OCI-LY7 (cell line): Measurements from ENCODE around the gene HMGXB4. TPM values are rescaled to one million over a fixed set of nuclear protein-coding genes. Genes with fewer than 3 reads are reported as not detected.
A peak's percentile ranks its signal among the peaks of the same experiment; 100 is the strongest.

ENCODE experiments used
- BruUV-seq: library from RNA; stranded (reverse); fragments of 400-500 nt; replicated peaks from 2 replicates; lab custom pipeline; 2021; lab: Mats Ljungman, UMichigan
- CTCF ChIA-PET: fragments of 300-600 bp; sonication (Branson Sonifier 250); formaldehyde crosslinking; loops from one replicate; lab custom pipeline; 2022; ENCODE audit warnings: antibody characterized with exemption; ENCODE audit not compliant: unreplicated experiment; lab: Charles Lee
- POLR2A ChIA-PET: fragments of 300-600 bp; sonication (Branson Sonifier 250); formaldehyde crosslinking; loops from one replicate; lab custom pipeline; 2022; ENCODE audit warnings: antibody characterized with exemption; lab: Charles Lee
- DNase-seq: peaks from one replicate; pipeline ENCODE4 v3.0.0-alpha.2; 2015; ENCODE audit warnings: low spot score
- H2AFZ ChIP-seq: fragments of 200-600 bp; sonication (generic), shearing (Covaris generic); 2 replicates; pipeline ENCODE4 v1.6.1; 2014; ENCODE audit warnings: mild to moderate bottlenecking, antibody characterized with exemption, low read length, moderate library complexity
- H3K27ac ChIP-seq: fragments of 200-600 bp; sonication (generic); 2 replicates; pipeline ENCODE4 v1.5.1; 2014; ENCODE audit warnings: mixed run types, low read depth, mild to moderate bottlenecking, moderate library complexity, low read length, inconsistent platforms; ENCODE audit not compliant: poor library complexity, severe bottlenecking
- H3K36me3 ChIP-seq: fragments of 200-600 bp; sonication (generic); 2 replicates; pipeline ENCODE4 v1.6.1; 2014; ENCODE audit warnings: mild to moderate bottlenecking, antibody characterized with exemption, low read length, moderate library complexity, mixed read lengths; ENCODE audit not compliant: insufficient read depth
- H3K4me1 ChIP-seq: fragments of 200-600 bp; sonication (generic); 2 replicates; pipeline ENCODE4 v1.5.1; 2014; ENCODE audit warnings: mild to moderate bottlenecking, low read length; ENCODE audit not compliant: insufficient read depth, poor library complexity, severe bottlenecking
- H3K4me2 ChIP-seq: fragments of 200-600 bp; sonication (generic); 2 replicates; pipeline ENCODE4 v1.6.1; 2014; ENCODE audit warnings: mild to moderate bottlenecking, low read length
- H3K4me3 ChIP-seq: fragments of 200-600 bp; sonication (generic); 2 replicates; pipeline ENCODE4 v1.5.1; 2014; ENCODE audit warnings: mild to moderate bottlenecking, low read depth, low read length; ENCODE audit not compliant: poor library complexity, severe bottlenecking
- H3K79me2 ChIP-seq: fragments of 200-600 bp; sonication (generic); 2 replicates; pipeline ENCODE4 v1.6.1; 2016; ENCODE audit warnings: low read depth, mild to moderate bottlenecking, low read length, moderate library complexity, mixed read lengths; ENCODE audit not compliant: insufficient read depth
- H3K9me2 ChIP-seq: fragments of 200-600 bp; sonication (generic); 2 replicates; pipeline ENCODE4 v1.6.1; 2016; ENCODE audit warnings: mild to moderate bottlenecking, low read length, mixed read lengths; ENCODE audit not compliant: insufficient read depth
- H3K9me3 ChIP-seq: fragments of 200-600 bp; sonication (generic); 2 replicates; pipeline ENCODE4 v1.6.1; 2014; ENCODE audit warnings: mild to moderate bottlenecking, mixed run types, low read length, mixed read lengths
- H4K20me1 ChIP-seq: fragments of 200-600 bp; sonication (generic); 2 replicates; pipeline ENCODE4 v1.6.1; 2014; ENCODE audit warnings: mild to moderate bottlenecking, antibody characterized with exemption, low read length, moderate library complexity, mixed read lengths; ENCODE audit not compliant: insufficient read depth
- CTCF ChIP-seq: fragments of 200-600 bp; sonication (generic); conservative IDR thresholded peaks from 2 replicates; pipeline ENCODE4 v1.5.1; 2014; ENCODE audit warnings: mild to moderate bottlenecking, antibody characterized with exemption, low read length, moderate library complexity, mixed read lengths
- EZH2phosphoT487 ChIP-seq: fragments of 200-600 bp; sonication (generic); IDR thresholded peaks from 2 replicates; pipeline ENCODE4 v1.6.1; 2018; ENCODE audit warnings: low read depth, borderline replicate concordance, mild to moderate bottlenecking, mixed run types, antibody characterized with exemption, low read length, moderate library complexity, mixed read lengths
- intact Hi-C: fragments of 100-400 bp; cut with micrococcal nuclease; formaldehyde crosslinking; loops from one replicate; pipeline ENCODE4 v1.10.0; 2022; ENCODE audit not compliant: unreplicated experiment
- total RNA-seq, 2 experiments: library from RNA; depleted of rRNA in 1 of 2; stranded (reverse); fragments of >200 nt in 1 of 2; shearing (Covaris generic) in 1 of 2; gene quantifications; 2 replicates each; pipeline ENCODE4 v1.2.3, GENCODE V29; 2014 to 2022

Gene HMGXB4
- total RNA-seq, 2 experiments from 2014 or later, result 25.2 to 46.9 TPM

- H3K27ac ChIP-seq, result peak overlapping the region; percentile 14
- H3K9me3 ChIP-seq, result no peaks in the 10 kb centered on the region
- H3K36me3 ChIP-seq, result no peaks in the 10 kb centered on the region
- peak overlapping the region; percentile 48 for H3K4me2 ChIP-seq
- H3K79me2 ChIP-seq, result no peaks in the 10 kb centered on the region
- intact Hi-C loops, result loop anchor here (2.0 to 5.0 kb wide), 3 partner anchors 34 to 104 kb away; no protein-coding TSS in a partner anchor
- POLR2A ChIA-PET, result no interaction called here
- no peak overlapping the region for H2AFZ ChIP-seq
- peak; percentile 36 for DNase-seq
- no peaks in the 10 kb centered on the region for H3K9me2 ChIP-seq
- no peaks in the 10 kb centered on the region for H4K20me1 ChIP-seq
- H3K4me1 ChIP-seq, result peaks cover 55% of the 10 kb centered on the region
- no peak overlapping the region for H3K4me3 ChIP-seq
- BruUV-seq, result no TSS peak
- CTCF ChIA-PET, result no interaction called here
- TF ChIP-seq EZH2phosphoT487 (no peak), CTCF (no peak)
These were observed 51.3 kb downstream of the HMGXB4 start for GRCh38 chr22:35308480-35309021.

GRCh38 chr22:35310556-35311550 is 53.6 kb downstream of the HMGXB4 start:
- H4K20me1 ChIP-seq, result no peaks in the 10 kb centered on the region
- H3K36me3 ChIP-seq, result no peaks in the 10 kb centered on the region
- ChIA-PET CTCF (no interaction called here), POLR2A (interaction anchor here (0.6 to 0.7 kb wide), 3 partner anchors 13 to 1794 kb away, joined by 4 to 6 read pairs (median 5); no protein-coding TSS in a partner anchor)
- no peaks in the 10 kb centered on the region for H3K79me2 ChIP-seq
- no peak for DNase-seq
- no peaks in the 10 kb centered on the region for H3K9me2 ChIP-seq
- BruUV-seq, result no TSS peak
- no peak overlapping the region for H3K4me3 ChIP-seq
- no peak overlapping the region for H3K27ac ChIP-seq
- intact Hi-C loops, result no loop called here
- peak overlapping the region; percentile 25; the same call in 1 of the 2 replicates for H3K4me2 ChIP-seq
- TF ChIP-seq EZH2phosphoT487 (no peak), CTCF (no peak)
- H3K4me1 ChIP-seq, result peaks cover 51% of the 10 kb centered on the region
- no peak overlapping the region for H2AFZ ChIP-seq
- H3K9me3 ChIP-seq, result no peaks in the 10 kb centered on the region
